Measurements from ENCODE around the gene TRIM46. TPM values are rescaled to one million over a fixed set of nuclear protein-coding genes. Genes with fewer than 3 reads are reported as not detected.

TRIM46 gene
- total and polyA plus RNA-seq, 2 of the 13 experiments (the other 11 are each of a cell fraction or from before 2014, with no cell fraction given) = 0.04 to 0.09 TPM

GRCh38 chr1:155139895-155140629 lies 33.6 kb upstream of the TRIM46 start, which contains the start of gene DPM3 (continued):
- TF ChIP-seq ZNF646 (CRISPR knock-in tag; IDR thresholded peaks at IDR 0.05) (no peak), ZNF34 (CRISPR knock-in tag; IDR thresholded peaks at IDR 0.05; ENCODE audit: borderline replicate concordance) (no peak), NFIB (CRISPR knock-in tag; IDR thresholded peaks at IDR 0.05; ENCODE audit: borderline replicate concordance) (no peak), BRF2 (CRISPR knock-in tag; IDR thresholded peaks at IDR 0.05) (no peak; the same call in 1 of the 2 replicates), IRF1 (CRISPR knock-in tag; IDR thresholded peaks at IDR 0.05; ENCODE audit: low read depth) (no peak), ZFP1 (CRISPR knock-in tag; IDR thresholded peaks at IDR 0.05) (no peak), GABPB1 (CRISPR knock-in tag; IDR thresholded peaks at IDR 0.05) (peak; percentile 99), ZFP41 (CRISPR knock-in tag; IDR thresholded peaks at IDR 0.05; ENCODE audit: borderline replicate concordance) (no peak), CHCHD3 (CRISPR knock-in tag; IDR thresholded peaks at IDR 0.05) (no peak), ZXDC (CRISPR knock-in tag; IDR thresholded peaks at IDR 0.05) (no peak), ZFP62 (CRISPR knock-in tag; IDR thresholded peaks at IDR 0.05) (no peak), FOXP4 (CRISPR knock-in tag; IDR thresholded peaks at IDR 0.05) (no peak), ZNF672 (CRISPR knock-in tag; IDR thresholded peaks at IDR 0.05) (no peak), ATF7-NPFF (CRISPR knock-in tag; IDR thresholded peaks at IDR 0.05; ENCODE audit: low read depth) (no peak), ZNF484 (CRISPR knock-in tag; IDR thresholded peaks at IDR 0.05; ENCODE audit: borderline replicate concordance, low read depth) (no peak), RBM22 (optimal IDR thresholded peaks at IDR 0.05; ENCODE audit: low read length) (no peak)
